Gastrocnemius medialis (tissue), 4 donors: ENCODE measurements around the gene ITIH3.

ENCODE experiments used
- POLR2A ChIP-seq, 2 donors: fragments of 450-650 bp; IDR thresholded peaks; one replicate each; pipeline ENCODE4 v1.6.1; 2017; ENCODE audit warnings: antibody characterized with exemption in 2 of 2, mild to moderate bottlenecking in 2 of 2, moderate library complexity in 2 of 2
- TF ChIP-seq, protein P1 (sequence below), 5 experiments: fragments of 450-650 bp in 3 of 5; fragments of 200-600 bp in 2 of 5; sonication (generic) in 2 of 5; IDR thresholded peaks in 4 of 5; conservative IDR thresholded peaks in 1 of 5; 1 replicate in 4 of 5; 2 replicates in 1 of 5; pipeline ENCODE4 v1.5.1; 2016 to 2019; ENCODE audit warnings: antibody characterized with exemption in 5 of 5, mild to moderate bottlenecking in 3 of 5, moderate library complexity in 3 of 5

DNA sequence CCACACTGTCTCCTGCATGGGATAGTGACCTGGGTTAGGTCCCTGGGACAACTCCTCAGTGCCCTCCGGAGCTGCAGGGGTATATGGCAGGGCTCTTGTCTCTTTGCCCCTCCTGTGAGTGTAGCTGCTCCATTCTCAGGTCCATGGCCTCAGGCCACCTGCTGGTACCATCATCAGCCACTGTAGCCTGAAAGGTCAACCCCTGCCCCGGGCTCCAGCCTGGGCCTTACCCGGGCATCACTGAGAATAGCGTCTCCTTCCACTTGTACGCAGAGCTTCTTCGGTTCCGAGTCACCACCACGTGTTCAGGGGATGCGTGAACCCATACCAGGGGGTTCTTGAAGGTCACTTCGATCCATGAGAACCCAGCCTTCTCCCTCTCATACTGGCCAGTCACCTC is 22.1 kb downstream of the ITIH3 start:
- TF ChIP-seq, protein P1, sequence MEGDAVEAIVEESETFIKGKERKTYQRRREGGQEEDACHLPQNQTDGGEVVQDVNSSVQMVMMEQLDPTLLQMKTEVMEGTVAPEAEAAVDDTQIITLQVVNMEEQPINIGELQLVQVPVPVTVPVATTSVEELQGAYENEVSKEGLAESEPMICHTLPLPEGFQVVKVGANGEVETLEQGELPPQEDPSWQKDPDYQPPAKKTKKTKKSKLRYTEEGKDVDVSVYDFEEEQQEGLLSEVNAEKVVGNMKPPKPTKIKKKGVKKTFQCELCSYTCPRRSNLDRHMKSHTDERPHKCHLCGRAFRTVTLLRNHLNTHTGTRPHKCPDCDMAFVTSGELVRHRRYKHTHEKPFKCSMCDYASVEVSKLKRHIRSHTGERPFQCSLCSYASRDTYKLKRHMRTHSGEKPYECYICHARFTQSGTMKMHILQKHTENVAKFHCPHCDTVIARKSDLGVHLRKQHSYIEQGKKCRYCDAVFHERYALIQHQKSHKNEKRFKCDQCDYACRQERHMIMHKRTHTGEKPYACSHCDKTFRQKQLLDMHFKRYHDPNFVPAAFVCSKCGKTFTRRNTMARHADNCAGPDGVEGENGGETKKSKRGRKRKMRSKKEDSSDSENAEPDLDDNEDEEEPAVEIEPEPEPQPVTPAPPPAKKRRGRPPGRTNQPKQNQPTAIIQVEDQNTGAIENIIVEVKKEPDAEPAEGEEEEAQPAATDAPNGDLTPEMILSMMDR (IDR thresholded peaks at IDR 0.05 in 4 of 5, conservative IDR thresholded peaks at IDR 0.05 in 1 of 5) = no peak
- TF ChIP-seq POLR2A (IDR thresholded peaks at IDR 0.05) = no peak
